DND-41 (cell line): ENCODE measurements around the gene PHACTR3.

Experiments
- ATAC-seq: fragments of 200-7000 bp; cut with Tn5 transposase; 3 replicates; pipeline ENCODE4 v1.9.1; 2021; ENCODE audit warnings: low read depth; ENCODE audit not compliant: insufficient read depth
- DNase-seq: peaks from one replicate; pipeline ENCODE4 v3.0.0-alpha.2; 2020
- H2AFZ ChIP-seq: 2 replicates; pipeline ENCODE4 v1.6.0; 2012; ENCODE audit warnings: low read depth, low read length
- H3K27ac ChIP-seq: 2 replicates; pipeline ENCODE4 v1.5.1; 2012; ENCODE audit warnings: low read length, inconsistent platforms
- H3K27me3 ChIP-seq: fragments of 200-600 bp; sonication (generic); 2 replicates; pipeline ENCODE4 v1.6.0; 2012; ENCODE audit warnings: low read length, mild to moderate bottlenecking, inconsistent platforms; ENCODE audit not compliant: insufficient read depth, poor library complexity
- H3K36me3 ChIP-seq: 2 replicates; pipeline ENCODE4 v1.5.1; 2012; ENCODE audit warnings: low read length, inconsistent platforms; ENCODE audit not compliant: insufficient read depth
- H3K4me1 ChIP-seq: 2 replicates; pipeline ENCODE4 v1.5.1; 2012; ENCODE audit warnings: mild to moderate bottlenecking, low read length; ENCODE audit not compliant: insufficient read depth
- H3K4me2 ChIP-seq: 2 replicates; pipeline ENCODE4 v1.6.0; 2012; ENCODE audit warnings: mild to moderate bottlenecking, moderate library complexity, low read length, inconsistent platforms; ENCODE audit not compliant: insufficient read depth
- H3K4me3 ChIP-seq, 2 experiments: fragments of 200-600 bp in 1 of 2; shearing (Covaris generic) in 1 of 2; 2 replicates each; pipeline ENCODE4 v1.5.1; 2012 to 2016; ENCODE audit warnings: inconsistent platforms in 2 of 2, low read length in 2 of 2, mild to moderate bottlenecking in 2 of 2, low read depth in 1 of 2, moderate library complexity in 1 of 2
- H3K79me2 ChIP-seq: 2 replicates; pipeline ENCODE4 v1.6.0; 2012; ENCODE audit warnings: low read length, inconsistent platforms; ENCODE audit not compliant: insufficient read depth
- H3K9ac ChIP-seq: 2 replicates; pipeline ENCODE4 v1.6.0; 2012; ENCODE audit warnings: low read depth, mild to moderate bottlenecking, inconsistent platforms, low read length, moderate library complexity
- H3K9me3 ChIP-seq: 2 replicates; pipeline ENCODE4 v1.5.1; 2012; ENCODE audit warnings: low read length, moderate library complexity, mild to moderate bottlenecking, inconsistent platforms; ENCODE audit not compliant: insufficient read depth, severe bottlenecking
- H4K20me1 ChIP-seq: 2 replicates; pipeline ENCODE4 v1.6.0; 2012; ENCODE audit warnings: low read length; ENCODE audit not compliant: insufficient read depth
- EZH2 ChIP-seq: IDR thresholded peaks from 3 replicates; pipeline ENCODE4 v1.6.1; 2012; ENCODE audit warnings: borderline replicate concordance, low read depth, mild to moderate bottlenecking, moderate library complexity, low read length, inconsistent platforms; ENCODE audit not compliant: severe bottlenecking
- TF ChIP-seq, protein P1 (sequence below): IDR thresholded peaks from 2 replicates; pipeline ENCODE4 v1.5.1; 2012; ENCODE audit warnings: borderline replicate concordance, low read length, moderate library complexity, mild to moderate bottlenecking; ENCODE audit not compliant: poor library complexity, severe bottlenecking; ENCODE audit errors: extremely low read depth

Gene PHACTR3

DNA sequence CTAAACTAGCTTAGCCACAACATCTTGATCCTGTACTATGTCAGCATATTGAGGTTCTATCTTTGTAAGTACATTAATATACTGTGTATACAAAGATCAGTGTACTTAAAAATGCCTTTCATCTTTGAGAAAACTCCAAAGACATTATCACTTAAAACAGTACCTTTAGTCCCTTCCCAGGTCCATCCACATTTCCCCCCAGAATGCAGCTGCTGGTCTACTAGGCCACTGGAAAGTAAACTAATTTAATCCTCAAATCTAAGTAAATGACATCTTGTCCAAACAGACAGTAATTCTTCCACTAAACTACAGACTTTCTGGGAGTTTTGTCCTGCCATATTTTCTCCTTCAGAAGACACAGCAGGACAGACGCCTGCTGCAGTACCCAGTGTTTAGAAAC lies 260.4 kb downstream of the PHACTR3 start:
- Histone ChIP-seq H3K9ac (no peak overlapping the region), H4K20me1 (no peaks in the 10 kb centered on the region), H3K79me2 (no peaks in the 10 kb centered on the region), H3K27me3 (peaks cover 33% of the 10 kb centered on the region), H3K36me3 (no peaks in the 10 kb centered on the region), H3K4me1 (no peaks in the 10 kb centered on the region), H3K27ac (no peak overlapping the region), H3K4me3 (no peak overlapping the region), H3K9me3 (no peaks in the 10 kb centered on the region), H2AFZ (no peak overlapping the region), H3K4me2 (no peak overlapping the region)
- DNase-seq (no peak), ATAC-seq (no peak)
- TF ChIP-seq, protein P1, sequence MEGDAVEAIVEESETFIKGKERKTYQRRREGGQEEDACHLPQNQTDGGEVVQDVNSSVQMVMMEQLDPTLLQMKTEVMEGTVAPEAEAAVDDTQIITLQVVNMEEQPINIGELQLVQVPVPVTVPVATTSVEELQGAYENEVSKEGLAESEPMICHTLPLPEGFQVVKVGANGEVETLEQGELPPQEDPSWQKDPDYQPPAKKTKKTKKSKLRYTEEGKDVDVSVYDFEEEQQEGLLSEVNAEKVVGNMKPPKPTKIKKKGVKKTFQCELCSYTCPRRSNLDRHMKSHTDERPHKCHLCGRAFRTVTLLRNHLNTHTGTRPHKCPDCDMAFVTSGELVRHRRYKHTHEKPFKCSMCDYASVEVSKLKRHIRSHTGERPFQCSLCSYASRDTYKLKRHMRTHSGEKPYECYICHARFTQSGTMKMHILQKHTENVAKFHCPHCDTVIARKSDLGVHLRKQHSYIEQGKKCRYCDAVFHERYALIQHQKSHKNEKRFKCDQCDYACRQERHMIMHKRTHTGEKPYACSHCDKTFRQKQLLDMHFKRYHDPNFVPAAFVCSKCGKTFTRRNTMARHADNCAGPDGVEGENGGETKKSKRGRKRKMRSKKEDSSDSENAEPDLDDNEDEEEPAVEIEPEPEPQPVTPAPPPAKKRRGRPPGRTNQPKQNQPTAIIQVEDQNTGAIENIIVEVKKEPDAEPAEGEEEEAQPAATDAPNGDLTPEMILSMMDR, result no peak
- no peak for TF ChIP-seq EZH2

DNA sequence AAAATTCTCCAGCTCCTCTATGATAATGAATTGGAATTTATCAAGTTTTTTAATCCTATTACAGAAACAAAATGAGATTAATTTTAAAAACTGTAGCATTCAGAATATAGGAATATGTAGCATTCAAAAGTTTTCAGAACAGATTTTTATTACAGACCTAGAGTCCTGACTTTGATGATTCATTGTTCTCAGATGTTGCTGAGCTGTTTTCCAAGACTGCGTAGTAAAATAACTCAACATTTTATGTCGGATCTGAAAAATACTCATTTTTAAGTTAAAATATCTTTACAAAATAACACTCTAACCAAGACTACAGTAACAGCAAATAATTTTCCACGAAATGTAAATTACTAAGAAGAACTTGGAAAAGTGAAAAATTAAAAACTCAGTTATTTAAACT lies 262.0 kb downstream of the PHACTR3 start:
- H3K4me2 ChIP-seq, result no peak overlapping the region
- no peak for TF ChIP-seq EZH2
- TF ChIP-seq, protein P1, result no peak
- H3K79me2 ChIP-seq, result no peaks in the 10 kb centered on the region
- no peaks in the 10 kb centered on the region for H4K20me1 ChIP-seq
- peaks cover 39% of the 10 kb centered on the region for H3K27me3 ChIP-seq
- H2AFZ ChIP-seq, result no peak overlapping the region
- DNase-seq (no peak), ATAC-seq (no peak)
- no peak overlapping the region for H3K27ac ChIP-seq
- H3K4me1 ChIP-seq, result no peaks in the 10 kb centered on the region
- no peak overlapping the region for H3K4me3 ChIP-seq
- no peaks in the 10 kb centered on the region for H3K36me3 ChIP-seq
- no peak overlapping the region for H3K9ac ChIP-seq
- H3K9me3 ChIP-seq, result no peaks in the 10 kb centered on the region

DNA sequence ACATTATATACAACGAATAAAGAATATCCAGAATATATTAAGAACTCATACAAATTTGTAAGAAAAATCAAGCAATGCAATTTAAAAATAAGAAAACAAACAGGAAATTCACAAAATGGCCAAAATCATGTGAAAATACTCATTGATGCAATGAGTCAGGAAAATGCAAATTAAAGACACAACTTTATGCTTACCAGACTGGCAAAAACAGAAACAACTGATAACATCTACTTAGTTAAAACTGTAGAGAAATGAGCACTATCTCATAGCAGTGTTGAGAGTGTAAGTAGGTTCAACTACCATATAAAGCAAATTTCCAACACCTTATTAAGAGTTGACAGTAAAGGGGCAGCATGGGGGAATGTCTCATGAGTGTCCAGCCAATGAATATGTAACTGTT lies 266.8 kb downstream of the PHACTR3 start:
- H3K9ac ChIP-seq, result no peak overlapping the region
- no peak for TF ChIP-seq EZH2
- TF ChIP-seq, protein P1, result no peak
- no peak overlapping the region for H3K4me3 ChIP-seq
- H3K4me1 ChIP-seq, result no peaks in the 10 kb centered on the region
- ATAC-seq (no peak), DNase-seq (no peak)
- H3K36me3 ChIP-seq, result no peaks in the 10 kb centered on the region
- no peak overlapping the region for H2AFZ ChIP-seq
- H3K9me3 ChIP-seq, result no peaks in the 10 kb centered on the region
- H3K79me2 ChIP-seq, result no peaks in the 10 kb centered on the region
- peaks cover 29% of the 10 kb centered on the region for H3K27me3 ChIP-seq
- H3K27ac ChIP-seq, result no peak overlapping the region
- H4K20me1 ChIP-seq, result no peaks in the 10 kb centered on the region
- H3K4me2 ChIP-seq, result no peak overlapping the region

DNA sequence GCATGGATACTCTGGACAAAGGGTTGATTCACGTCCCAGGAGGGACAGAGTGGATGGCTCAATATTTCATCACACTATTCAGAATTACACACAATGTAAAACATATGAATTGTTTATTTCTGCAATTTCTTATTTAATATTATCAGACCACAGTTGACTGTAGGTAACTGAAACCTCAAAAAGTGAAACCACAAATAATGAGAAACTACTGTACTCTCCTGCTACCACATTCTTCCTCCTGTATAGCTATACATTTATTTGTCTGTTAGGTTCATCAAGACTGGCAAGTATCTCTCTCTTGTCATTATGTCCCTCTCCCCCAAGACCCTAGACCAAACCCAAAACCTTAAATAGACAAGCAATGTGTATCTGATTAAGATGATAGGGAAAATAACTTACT lies 269.1 kb downstream of the PHACTR3 start:
- ATAC-seq (no peak), DNase-seq (no peak)
- Histone ChIP-seq H3K79me2 (no peaks in the 10 kb centered on the region), H3K4me1 (no peaks in the 10 kb centered on the region), H3K36me3 (no peaks in the 10 kb centered on the region), H4K20me1 (no peaks in the 10 kb centered on the region), H3K27me3 (peaks cover 27% of the 10 kb centered on the region), H3K27ac (no peak overlapping the region), H2AFZ (no peak overlapping the region), H3K9ac (no peak overlapping the region), H3K9me3 (no peaks in the 10 kb centered on the region), H3K4me2 (no peak overlapping the region), H3K4me3 (no peak overlapping the region)
- TF ChIP-seq, protein P1, result no peak
- TF ChIP-seq EZH2, result no peak
